Activated CD4-positive, alpha-beta T cell treated with anti-CD3 and anti-CD28 coated beads for 48 hours (primary cell): Measurements from ENCODE around the gene AVPI1.
A peak's percentile ranks its signal among the peaks of the same experiment; 100 is the strongest.
"Not testable (repeated sequence)": the region's sequence is repeated elsewhere in the genome, so short reads cannot be mapped to it uniquely, and the experiment has no call there.

ENCODE experiments used
- DNase-seq: peaks from one replicate; pipeline ENCODE4 v3.0.0-alpha.2; 2020

AVPI1 gene

GRCh38 chr10:97711640-97712572 lies 24.9 kb upstream of the AVPI1 start:
- DNase-seq: no peak

- DNase-seq: peak; percentile 51
These were observed 22.2 kb upstream of the AVPI1 start for GRCh38 chr10:97708976-97709946.

- DNase-seq: no peak
These were observed 21.1 kb upstream of the AVPI1 start for GRCh38 chr10:97708167-97708566.

GRCh38 chr10:97707134-97707861 lies 20.3 kb upstream of the AVPI1 start:
- no peak for DNase-seq

GRCh38 chr10:97705006-97705670 lies 18.1 kb upstream of the AVPI1 start:
- DNase-seq: no peak

GRCh38 chr10:97704341-97704740 lies 17.3 kb upstream of the AVPI1 start:
- no peak for DNase-seq

- DNase-seq: no peak
These were observed 16.5 kb upstream of the AVPI1 start for GRCh38 chr10:97703398-97704067.

- peak; percentile 59 for DNase-seq
These were observed 14.5 kb upstream of the AVPI1 start for GRCh38 chr10:97701438-97702069.

GRCh38 chr10:97698072-97698655 lies 11.1 kb upstream of the AVPI1 start:
- DNase-seq: not testable (repeated sequence)

GRCh38 chr10:97690133-97690532 lies 3.1 kb upstream of the AVPI1 start:
- no peak for DNase-seq

GRCh38 chr10:97689559-97690020 lies 2.5 kb upstream of the AVPI1 start:
- no peak for DNase-seq

- DNase-seq: no peak
These were observed 1.0 kb upstream of the AVPI1 start for GRCh38 chr10:97687785-97688781.

GRCh38 chr10:97686301-97686961 lies 610 bp downstream of the AVPI1 start:
- DNase-seq: peak; percentile 14

- DNase-seq: no peak
These were observed 1.6 kb downstream of the AVPI1 start for GRCh38 chr10:97685395-97685958.

GRCh38 chr10:97684866-97685394 lies 2.1 kb downstream of the AVPI1 start:
- no peak for DNase-seq

- not testable (repeated sequence) for DNase-seq
These were observed 2.7 kb downstream of the AVPI1 start for GRCh38 chr10:97684368-97684713.

GRCh38 chr10:97683556-97684367 lies 3.3 kb downstream of the AVPI1 start:
- no peak for DNase-seq
